DND-41 (cell line): ENCODE results near the gene REXO4.

Experiments used
- ATAC-seq: fragments of 200-7000 bp; cut with Tn5 transposase; 3 replicates; pipeline ENCODE4 v1.9.1; 2021; ENCODE audit warnings: low read depth; ENCODE audit not compliant: insufficient read depth
- DNase-seq: peaks from one replicate; pipeline ENCODE4 v3.0.0-alpha.2; 2020
- H2AFZ ChIP-seq: 2 replicates; pipeline ENCODE4 v1.6.0; 2012; ENCODE audit warnings: low read depth, low read length
- H3K27ac ChIP-seq: 2 replicates; pipeline ENCODE4 v1.5.1; 2012; ENCODE audit warnings: low read length, inconsistent platforms
- H3K27me3 ChIP-seq: fragments of 200-600 bp; sonication (generic); 2 replicates; pipeline ENCODE4 v1.6.0; 2012; ENCODE audit warnings: low read length, mild to moderate bottlenecking, inconsistent platforms; ENCODE audit not compliant: insufficient read depth, poor library complexity
- H3K36me3 ChIP-seq: 2 replicates; pipeline ENCODE4 v1.5.1; 2012; ENCODE audit warnings: low read length, inconsistent platforms; ENCODE audit not compliant: insufficient read depth
- H3K4me1 ChIP-seq: 2 replicates; pipeline ENCODE4 v1.5.1; 2012; ENCODE audit warnings: mild to moderate bottlenecking, low read length; ENCODE audit not compliant: insufficient read depth
- H3K4me2 ChIP-seq: 2 replicates; pipeline ENCODE4 v1.6.0; 2012; ENCODE audit warnings: mild to moderate bottlenecking, moderate library complexity, low read length, inconsistent platforms; ENCODE audit not compliant: insufficient read depth
- H3K4me3 ChIP-seq, 2 experiments: fragments of 200-600 bp in 1 of 2; shearing (Covaris generic) in 1 of 2; 2 replicates each; pipeline ENCODE4 v1.5.1; 2012 to 2016; ENCODE audit warnings: inconsistent platforms in 2 of 2, low read length in 2 of 2, mild to moderate bottlenecking in 2 of 2, low read depth in 1 of 2, moderate library complexity in 1 of 2
- H3K79me2 ChIP-seq: 2 replicates; pipeline ENCODE4 v1.6.0; 2012; ENCODE audit warnings: low read length, inconsistent platforms; ENCODE audit not compliant: insufficient read depth
- H3K9ac ChIP-seq: 2 replicates; pipeline ENCODE4 v1.6.0; 2012; ENCODE audit warnings: low read depth, mild to moderate bottlenecking, inconsistent platforms, low read length, moderate library complexity
- H3K9me3 ChIP-seq: 2 replicates; pipeline ENCODE4 v1.5.1; 2012; ENCODE audit warnings: low read length, moderate library complexity, mild to moderate bottlenecking, inconsistent platforms; ENCODE audit not compliant: insufficient read depth, severe bottlenecking
- H4K20me1 ChIP-seq: 2 replicates; pipeline ENCODE4 v1.6.0; 2012; ENCODE audit warnings: low read length; ENCODE audit not compliant: insufficient read depth
- EZH2 ChIP-seq: IDR thresholded peaks from 3 replicates; pipeline ENCODE4 v1.6.1; 2012; ENCODE audit warnings: borderline replicate concordance, low read depth, mild to moderate bottlenecking, moderate library complexity, low read length, inconsistent platforms; ENCODE audit not compliant: severe bottlenecking
- TF ChIP-seq, protein P1 (sequence below): IDR thresholded peaks from 2 replicates; pipeline ENCODE4 v1.5.1; 2012; ENCODE audit warnings: borderline replicate concordance, low read length, moderate library complexity, mild to moderate bottlenecking; ENCODE audit not compliant: poor library complexity, severe bottlenecking; ENCODE audit errors: extremely low read depth

The REXO4 gene

GRCh38 chr9:133387680-133388079 is 30.1 kb downstream of the REXO4 start:
- Histone ChIP-seq H3K4me2 (no peak overlapping the region), H3K27me3 (no peaks in the 10 kb centered on the region), H2AFZ (no peak overlapping the region), H3K4me3 (no peak overlapping the region), H4K20me1 (no peaks in the 10 kb centered on the region), H3K36me3 (no peaks in the 10 kb centered on the region), H3K27ac (no peak overlapping the region), H3K9me3 (no peaks in the 10 kb centered on the region), H3K4me1 (no peaks in the 10 kb centered on the region), H3K79me2 (no peaks in the 10 kb centered on the region), H3K9ac (no peak overlapping the region)
- DNase-seq = no peak
- TF ChIP-seq EZH2 = no peak
- TF ChIP-seq, protein P1, sequence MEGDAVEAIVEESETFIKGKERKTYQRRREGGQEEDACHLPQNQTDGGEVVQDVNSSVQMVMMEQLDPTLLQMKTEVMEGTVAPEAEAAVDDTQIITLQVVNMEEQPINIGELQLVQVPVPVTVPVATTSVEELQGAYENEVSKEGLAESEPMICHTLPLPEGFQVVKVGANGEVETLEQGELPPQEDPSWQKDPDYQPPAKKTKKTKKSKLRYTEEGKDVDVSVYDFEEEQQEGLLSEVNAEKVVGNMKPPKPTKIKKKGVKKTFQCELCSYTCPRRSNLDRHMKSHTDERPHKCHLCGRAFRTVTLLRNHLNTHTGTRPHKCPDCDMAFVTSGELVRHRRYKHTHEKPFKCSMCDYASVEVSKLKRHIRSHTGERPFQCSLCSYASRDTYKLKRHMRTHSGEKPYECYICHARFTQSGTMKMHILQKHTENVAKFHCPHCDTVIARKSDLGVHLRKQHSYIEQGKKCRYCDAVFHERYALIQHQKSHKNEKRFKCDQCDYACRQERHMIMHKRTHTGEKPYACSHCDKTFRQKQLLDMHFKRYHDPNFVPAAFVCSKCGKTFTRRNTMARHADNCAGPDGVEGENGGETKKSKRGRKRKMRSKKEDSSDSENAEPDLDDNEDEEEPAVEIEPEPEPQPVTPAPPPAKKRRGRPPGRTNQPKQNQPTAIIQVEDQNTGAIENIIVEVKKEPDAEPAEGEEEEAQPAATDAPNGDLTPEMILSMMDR = no peak
- no peak for ATAC-seq

- no peaks in the 10 kb centered on the region for H3K4me1 ChIP-seq
- H4K20me1 ChIP-seq = no peaks in the 10 kb centered on the region
- no peak overlapping the region for H3K27ac ChIP-seq
- no peak overlapping the region for H3K4me3 ChIP-seq
- H2AFZ ChIP-seq = no peak overlapping the region
- H3K79me2 ChIP-seq = no peaks in the 10 kb centered on the region
- no peaks in the 10 kb centered on the region for H3K9me3 ChIP-seq
- TF ChIP-seq, protein P1 = no peak
- no peak overlapping the region for H3K4me2 ChIP-seq
- no peaks in the 10 kb centered on the region for H3K36me3 ChIP-seq
- no peak for DNase-seq
- no peak overlapping the region for H3K9ac ChIP-seq
- no peaks in the 10 kb centered on the region for H3K27me3 ChIP-seq
- no peak for ATAC-seq
These were observed 31.5 kb downstream of the REXO4 start for GRCh38 chr9:133386338-133386737.

- Histone ChIP-seq H3K9ac (no peak overlapping the region), H3K9me3 (no peaks in the 10 kb centered on the region), H3K4me3 (no peak overlapping the region), H2AFZ (no peak overlapping the region), H3K27me3 (no peaks in the 10 kb centered on the region), H3K36me3 (no peaks in the 10 kb centered on the region), H3K79me2 (no peaks in the 10 kb centered on the region), H3K4me1 (no peaks in the 10 kb centered on the region), H4K20me1 (no peaks in the 10 kb centered on the region), H3K27ac (no peak overlapping the region), H3K4me2 (no peak overlapping the region)
- no peak for TF ChIP-seq EZH2
- TF ChIP-seq, protein P1 = no peak
- DNase-seq = no peak
- ATAC-seq = no peak
These were observed 32.4 kb downstream of the REXO4 start for GRCh38 chr9:133385452-133385851.

GRCh38 chr9:133384736-133385321 is 33.0 kb downstream of the REXO4 start:
- DNase-seq = no peak

More at GRCh38 chr9:133384736-133385321, 33.0 kb downstream of the REXO4 start:
- Histone ChIP-seq H3K27ac (no peak overlapping the region), H3K79me2 (no peaks in the 10 kb centered on the region), H2AFZ (no peak overlapping the region), H3K4me2 (no peak overlapping the region), H3K9me3 (no peaks in the 10 kb centered on the region), H3K4me3 (no peak overlapping the region), H3K36me3 (no peaks in the 10 kb centered on the region), H3K4me1 (no peaks in the 10 kb centered on the region), H4K20me1 (no peaks in the 10 kb centered on the region), H3K9ac (no peak overlapping the region), H3K27me3 (no peaks in the 10 kb centered on the region)
- TF ChIP-seq, protein P1 = no peak
- TF ChIP-seq EZH2 = no peak
- ATAC-seq = no peak
